GM19395 (cell line): Measurements from ENCODE around the gene EPB41L1.

ENCODE experiments used
- ATAC-seq: cut with Tn5 transposase; IDR thresholded peaks from one replicate; pipeline ENCODE4 v1.9.1; 2021; ENCODE audit warnings: mild to moderate bottlenecking, moderate library complexity; ENCODE audit not compliant: unreplicated experiment

EPB41L1 gene

DNA sequence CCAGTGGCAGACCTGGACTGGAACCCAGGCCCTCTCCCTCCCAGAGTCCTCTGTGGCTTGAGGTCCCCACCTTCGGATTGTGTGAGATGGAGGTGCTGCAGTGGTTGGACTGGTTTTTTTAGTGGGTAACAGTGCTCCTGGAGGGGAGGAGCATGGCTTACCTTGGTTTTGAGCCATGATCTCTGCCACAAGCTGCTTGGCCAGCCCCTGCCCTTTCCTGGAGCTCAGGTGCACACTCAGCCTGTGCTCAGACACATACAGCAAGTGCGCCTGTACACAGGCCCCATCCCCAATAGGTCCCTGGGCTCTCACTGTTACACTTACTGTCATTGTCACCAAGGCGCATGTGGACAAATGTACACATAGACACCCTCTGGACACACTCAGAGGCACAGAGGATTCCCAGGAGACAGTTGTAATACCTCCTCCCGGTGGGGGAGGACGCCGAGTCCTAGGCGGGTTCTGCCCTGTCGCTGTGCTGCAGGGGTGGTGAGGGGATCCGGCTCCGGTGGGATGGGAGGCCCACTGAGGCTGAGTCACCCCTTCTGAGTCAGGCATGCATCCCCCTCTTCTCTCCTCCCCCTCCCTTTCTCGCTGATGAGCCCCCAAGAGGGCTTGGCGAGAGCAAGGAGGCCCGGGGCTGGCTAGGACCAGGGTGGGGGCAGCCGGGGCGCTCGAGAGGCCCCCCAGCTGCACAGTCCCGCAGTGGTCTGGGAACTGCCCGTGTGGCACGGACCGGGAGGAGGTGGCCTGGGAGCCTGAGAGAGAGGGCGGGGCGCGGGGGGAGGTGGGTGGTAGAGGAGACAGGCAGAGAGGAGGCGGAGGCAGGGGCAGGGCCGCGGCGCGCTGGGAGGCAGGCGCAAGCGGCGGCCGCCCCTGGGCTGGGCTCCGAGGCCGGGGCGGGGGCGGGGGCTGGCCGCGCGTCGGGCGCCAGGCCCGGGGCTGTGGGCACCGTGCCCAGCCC, 522 bp upstream of the EPB41L1 start:
- ATAC-seq, result no peak

DNA sequence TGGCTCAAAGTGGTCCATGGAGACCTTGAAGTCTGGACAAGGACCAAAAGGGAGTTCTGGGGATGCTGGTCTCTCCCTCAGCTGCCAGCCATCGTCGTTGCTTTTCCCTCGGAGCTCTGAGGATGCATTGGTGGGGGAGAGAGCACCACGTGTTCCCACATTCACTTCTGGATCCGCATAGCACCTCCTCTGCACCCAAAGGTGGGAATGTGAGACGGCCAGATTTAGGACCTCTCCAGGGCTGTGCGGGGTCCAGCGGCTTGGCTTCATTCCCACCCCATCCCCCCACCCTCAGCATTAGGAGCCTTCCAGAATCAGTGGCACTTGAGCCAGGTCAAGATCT, 1.1 kb downstream of the EPB41L1 start:
- no peak for ATAC-seq

DNA sequence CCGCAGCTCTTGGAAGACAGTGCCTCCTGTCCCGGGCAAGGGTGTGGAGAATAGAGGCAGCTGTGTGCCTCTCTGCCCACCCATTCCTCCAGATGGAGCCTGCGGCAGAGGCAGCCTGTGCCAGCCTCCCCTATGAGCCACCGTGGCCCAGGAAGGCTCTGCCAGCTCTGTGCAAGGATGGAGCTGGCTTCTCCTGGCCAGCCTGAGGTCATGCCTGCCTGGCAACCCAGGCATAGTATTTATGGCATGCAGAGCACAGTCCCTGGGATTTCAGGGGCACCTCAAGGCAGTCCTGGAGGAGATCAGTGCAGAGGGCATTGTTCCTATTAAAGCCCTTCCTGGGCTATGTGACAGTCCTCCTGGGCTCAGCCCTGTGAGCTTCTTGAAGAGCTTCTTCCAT, 1.5 kb downstream of the EPB41L1 start:
- no peak for ATAC-seq

DNA sequence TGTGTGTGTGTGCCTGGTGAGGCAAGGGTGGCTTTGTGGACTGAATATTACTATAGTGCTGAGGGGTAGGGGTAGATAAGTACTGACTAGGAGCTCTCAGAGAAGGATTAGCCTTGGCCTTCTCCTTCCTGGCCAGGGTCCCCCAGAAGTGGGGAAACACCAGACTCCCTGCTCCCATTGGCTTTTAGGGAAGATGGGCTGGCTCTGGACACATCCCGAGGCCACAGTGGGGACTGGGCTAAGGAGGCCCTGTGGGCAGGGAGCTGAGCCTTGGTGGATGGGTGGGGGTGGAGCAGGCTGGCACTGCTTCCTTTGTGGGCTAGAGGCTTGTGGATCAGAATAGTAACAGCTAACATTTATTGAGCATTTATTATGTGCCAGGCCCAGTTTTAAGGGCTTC, 3.1 kb downstream of the EPB41L1 start:
- no peak for ATAC-seq

DNA sequence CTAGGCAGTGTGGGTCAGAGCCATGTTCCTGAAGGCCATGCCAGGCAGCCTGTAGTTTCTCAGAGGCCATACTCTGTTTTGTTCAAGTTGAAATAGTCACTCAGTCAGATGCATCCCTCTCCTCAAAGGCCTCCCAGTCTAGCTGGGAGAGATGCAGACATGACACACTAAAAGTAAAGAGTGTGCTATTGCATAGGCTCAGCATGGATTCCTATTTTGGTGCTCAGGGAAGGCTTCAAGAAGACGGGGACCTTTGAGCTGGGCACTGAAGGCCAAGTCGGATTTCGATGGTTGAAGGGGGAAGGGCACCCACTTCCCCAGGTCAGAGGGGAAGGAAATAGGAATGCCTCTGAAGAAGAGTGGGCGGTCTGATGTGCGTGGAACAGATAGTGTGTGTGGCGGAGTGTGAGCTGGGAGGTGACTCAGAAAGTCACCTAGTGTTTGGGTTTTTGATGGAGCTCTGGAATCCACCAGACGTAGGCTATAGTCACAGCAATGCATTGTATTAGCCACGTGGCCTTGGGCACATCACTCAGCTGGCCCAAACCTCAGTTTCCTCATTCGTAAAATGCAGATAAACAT, 3.7 kb downstream of the EPB41L1 start:
- no peak for ATAC-seq

DNA sequence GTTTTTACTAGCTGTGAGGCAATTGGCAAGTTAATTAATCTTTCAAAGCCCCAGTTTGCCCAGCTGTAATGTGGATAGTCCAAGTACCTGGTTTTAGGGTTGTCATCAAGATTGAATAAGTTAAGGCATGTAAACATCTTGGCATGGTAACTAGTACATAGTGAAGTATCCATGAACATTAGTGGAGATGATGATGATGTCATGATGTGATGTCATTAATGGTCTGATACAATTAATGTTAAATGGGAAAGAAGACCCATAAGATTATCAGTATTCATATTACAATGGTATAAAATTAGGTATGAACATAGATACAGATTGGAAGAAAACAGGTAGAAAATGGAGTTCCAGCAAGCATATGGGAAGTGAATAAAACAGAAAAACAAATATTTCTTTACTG, 5.3 kb downstream of the EPB41L1 start:
- no peak for ATAC-seq

DNA sequence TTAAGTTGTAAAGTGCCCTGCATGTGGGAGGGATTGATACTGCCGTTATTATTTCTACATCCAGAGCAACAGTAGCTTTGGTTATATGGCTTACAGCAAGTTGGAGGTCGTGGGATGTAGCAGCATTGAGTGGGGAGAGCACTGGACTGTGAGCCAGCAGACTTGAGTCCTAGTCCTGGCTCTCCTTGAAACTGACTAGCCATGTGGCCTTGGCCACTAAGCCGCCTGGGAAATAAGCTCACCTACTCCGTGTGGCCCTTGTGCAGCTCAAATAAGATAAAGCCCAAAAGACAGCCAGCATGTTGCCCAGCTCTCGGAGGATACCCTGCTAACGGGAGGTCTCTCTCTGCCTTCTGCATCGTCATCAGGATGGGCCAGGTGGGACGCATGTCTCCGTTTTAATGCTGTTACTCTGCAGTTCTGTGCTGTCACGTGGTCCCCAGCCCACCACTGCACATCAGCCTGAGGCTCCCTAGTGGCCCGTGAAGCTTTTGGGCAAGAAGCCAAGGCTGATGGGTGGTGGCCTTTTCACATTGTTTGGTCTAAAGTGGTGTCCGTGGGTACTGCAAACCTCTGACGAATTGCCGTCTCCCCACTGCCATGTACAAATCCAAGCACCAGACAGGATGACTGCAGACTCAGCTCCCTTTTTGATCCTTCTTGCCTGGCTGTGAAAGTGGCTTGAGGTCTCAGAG, 7.9 kb downstream of the EPB41L1 start:
- no peak for ATAC-seq

DNA sequence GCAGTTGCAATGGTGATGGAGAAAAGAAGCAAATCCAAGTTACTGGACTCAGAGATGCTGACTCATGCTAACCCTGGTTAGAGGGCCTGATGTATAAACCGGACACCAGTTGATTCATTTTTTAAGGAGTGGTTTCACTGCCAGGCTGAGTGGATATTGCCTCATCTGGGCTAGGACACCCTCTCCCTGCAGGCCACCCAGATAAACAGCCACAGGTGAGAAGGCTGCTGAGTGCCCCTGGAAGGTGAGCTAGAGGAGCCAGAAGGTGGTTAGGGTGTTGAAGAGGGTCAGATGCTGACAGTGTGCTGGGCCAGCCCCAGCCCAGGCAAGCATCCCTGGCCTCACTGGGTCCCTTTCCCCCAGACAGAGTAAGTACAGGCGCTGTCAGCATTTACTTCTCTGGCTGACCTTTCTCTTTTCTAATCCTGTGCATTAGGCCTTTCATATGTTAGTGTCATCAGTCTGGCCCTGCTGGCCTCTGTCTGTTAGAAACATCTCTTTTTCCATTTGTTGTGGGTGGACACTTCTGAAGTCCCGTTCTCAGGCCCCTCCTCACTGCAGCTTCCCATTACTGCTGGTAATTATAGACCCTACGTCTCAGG, 13.5 kb downstream of the EPB41L1 start:
- ATAC-seq, result no peak

DNA sequence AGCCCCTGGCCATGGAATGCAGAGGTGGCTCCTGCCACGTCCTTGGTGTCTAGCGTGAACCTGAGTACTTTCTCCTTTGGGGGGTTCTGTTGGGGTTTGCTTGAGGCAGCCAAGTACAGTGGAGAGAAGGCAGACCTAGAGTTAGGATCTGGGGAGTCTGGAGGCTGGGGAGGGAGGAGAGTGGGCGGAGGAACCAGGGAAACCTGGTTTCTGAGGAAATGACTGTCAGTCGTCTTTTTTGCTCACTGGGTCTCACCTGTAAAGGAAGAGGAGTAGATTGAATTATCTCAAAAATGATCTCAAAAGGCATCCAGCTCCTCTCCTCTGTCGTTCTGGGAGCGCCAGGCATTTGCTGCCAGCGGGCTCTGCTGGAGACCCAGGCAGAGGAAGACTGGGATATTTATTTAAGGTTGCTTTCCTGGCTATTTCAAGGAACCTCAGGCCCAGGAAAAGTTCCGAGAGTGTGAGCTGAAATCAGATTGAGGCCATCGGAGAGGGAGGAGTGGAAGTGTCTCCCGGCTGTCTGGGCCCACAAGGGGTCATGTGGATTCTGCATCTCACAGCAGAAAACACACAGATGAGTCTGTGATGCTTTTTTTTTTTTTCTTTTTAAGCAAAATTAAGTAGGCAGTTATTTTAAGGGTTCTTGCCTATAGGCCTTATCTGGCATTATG, 16.1 kb downstream of the EPB41L1 start:
- no peak for ATAC-seq

DNA sequence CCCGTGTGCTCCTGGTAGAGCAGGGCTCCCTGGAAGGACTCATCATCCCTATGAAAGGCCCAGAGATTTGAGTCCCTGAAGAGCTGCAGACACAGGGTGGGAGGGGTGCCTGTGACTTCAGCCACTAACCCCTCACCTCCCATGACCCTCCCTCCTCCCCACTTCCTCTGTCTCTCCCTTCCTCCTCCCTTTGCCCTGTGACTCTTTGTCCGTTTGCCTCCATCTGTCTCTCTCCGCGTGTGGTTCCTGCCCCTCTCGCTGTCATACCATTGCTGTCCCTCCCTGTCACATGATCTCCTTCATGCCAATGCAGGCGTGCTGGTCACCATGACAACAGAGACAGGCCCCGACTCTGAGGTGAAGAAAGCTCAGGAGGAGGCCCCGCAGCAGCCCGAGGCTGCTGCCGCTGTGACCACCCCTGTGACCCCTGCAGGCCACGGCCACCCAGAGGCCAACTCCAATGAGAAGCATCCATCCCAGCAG, 19.0 kb downstream of the EPB41L1 start:
- no peak for ATAC-seq

DNA sequence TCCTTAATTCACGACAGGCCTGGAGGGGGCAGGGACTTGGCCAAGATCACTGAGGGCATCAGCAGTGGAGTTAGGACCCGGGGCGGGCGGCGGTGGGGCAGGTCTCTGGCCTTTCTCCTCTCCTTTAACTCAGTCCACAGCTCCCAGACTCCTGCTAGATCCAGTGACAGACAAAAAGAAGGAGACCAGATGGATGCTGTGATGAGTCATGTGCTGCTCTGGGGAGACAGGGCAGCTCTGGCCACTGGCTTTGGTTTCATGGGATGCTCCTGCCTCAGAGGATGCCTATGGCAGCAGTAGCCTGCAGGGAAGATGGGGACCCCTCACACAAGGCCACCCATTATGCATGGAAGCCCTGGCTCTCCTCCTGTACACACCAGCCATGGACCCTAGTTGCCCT, 20.5 kb downstream of the EPB41L1 start:
- no peak for ATAC-seq

DNA sequence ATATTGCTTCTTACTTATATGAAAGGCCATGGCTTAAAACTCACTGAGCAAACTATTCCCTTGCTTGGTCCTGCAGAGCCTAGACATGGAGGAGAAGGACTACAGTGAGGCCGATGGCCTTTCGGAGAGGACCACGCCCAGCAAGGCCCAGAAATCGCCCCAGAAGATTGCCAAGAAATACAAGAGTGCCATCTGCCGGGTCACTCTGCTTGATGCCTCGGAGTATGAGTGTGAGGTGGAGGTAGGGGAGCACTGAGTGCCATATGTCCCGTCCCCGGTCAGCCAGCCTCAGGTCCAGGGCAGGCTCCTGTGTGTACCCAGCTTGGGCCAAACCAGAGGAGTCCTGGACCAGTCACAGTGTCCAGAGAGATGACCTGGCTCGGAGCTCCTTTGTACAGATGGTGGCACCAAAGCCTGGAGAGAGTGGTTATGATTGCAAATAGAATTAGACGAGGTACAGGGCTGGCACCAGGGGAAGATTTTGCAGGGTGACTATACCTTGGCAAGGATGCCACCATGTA, 21.0 kb downstream of the EPB41L1 start:
- no peak for ATAC-seq

DNA sequence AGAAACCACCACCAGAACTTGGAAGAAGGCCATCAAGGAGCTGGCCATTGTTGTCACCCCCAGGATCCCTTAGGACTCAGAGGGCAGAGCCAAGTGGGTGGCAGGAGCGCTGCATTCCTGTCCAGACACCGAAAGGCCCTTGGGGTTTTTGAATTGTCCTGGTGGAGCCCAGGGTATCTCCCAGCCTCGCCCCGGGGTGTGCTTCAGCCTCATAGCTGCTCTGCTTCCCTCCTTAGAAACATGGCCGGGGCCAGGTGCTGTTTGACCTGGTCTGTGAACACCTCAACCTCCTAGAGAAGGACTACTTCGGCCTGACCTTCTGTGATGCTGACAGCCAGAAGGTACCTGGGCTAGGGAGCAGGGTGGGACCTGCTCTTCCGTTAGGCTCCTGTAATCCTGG, 23.2 kb downstream of the EPB41L1 start:
- no peak for ATAC-seq

DNA sequence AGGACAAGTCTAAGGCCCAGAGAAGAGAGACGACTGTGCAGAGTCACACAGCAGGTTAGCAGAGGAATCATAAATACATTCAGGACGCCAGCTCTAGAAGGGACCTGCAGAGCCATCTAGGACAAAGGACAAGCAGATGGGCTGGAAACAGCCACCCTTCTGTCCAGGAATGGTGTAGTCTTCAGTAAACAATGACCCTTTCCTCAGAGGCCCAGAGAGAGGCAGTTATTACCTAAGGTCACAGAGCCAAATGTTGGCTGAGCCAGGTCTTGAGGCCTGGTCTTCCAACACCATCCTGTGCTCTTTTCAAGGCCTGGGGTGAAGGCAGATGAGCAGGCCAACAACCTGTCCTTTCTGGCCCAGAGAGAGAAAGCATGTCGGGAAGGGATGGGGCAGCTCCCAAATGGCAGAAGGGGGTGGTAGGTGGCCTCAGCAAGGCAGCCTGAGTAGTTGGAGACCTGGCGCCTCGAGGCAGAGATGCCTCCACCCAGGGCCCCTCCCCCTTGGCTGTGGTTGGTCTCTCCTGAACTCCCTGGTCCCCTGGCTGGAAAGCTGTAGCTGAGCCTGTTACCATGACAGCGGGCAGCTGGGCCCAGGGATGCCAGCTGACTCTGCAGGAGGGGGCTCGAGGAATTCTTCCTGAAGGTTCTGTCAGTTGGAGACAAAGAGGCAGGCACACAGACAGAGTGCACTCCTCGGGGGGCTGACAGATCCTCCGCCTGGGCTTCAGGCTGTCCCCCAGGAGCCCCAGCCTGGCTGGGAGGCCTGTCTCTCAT, 24.8 kb downstream of the EPB41L1 start:
- no peak for ATAC-seq

DNA sequence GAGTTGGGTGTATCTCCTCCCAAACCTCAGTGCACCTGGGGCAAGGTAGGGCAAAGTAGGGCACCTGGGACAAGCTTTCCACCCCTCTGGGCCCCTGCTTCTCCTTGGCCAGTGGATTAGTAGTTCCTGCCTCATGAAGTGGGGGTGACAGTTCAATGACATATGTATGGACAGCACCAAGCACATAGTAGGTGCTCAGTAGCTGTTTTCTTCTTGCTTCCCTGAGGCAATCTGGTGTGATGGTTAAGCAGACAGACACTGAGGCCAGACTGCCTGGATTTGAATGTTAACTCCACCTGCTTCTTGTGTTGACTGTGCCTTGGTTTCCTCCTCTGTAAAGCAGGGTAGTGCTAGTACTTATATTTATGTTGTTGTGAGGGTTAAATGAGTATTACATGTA, 25.8 kb downstream of the EPB41L1 start:
- ATAC-seq, result no peak

DNA sequence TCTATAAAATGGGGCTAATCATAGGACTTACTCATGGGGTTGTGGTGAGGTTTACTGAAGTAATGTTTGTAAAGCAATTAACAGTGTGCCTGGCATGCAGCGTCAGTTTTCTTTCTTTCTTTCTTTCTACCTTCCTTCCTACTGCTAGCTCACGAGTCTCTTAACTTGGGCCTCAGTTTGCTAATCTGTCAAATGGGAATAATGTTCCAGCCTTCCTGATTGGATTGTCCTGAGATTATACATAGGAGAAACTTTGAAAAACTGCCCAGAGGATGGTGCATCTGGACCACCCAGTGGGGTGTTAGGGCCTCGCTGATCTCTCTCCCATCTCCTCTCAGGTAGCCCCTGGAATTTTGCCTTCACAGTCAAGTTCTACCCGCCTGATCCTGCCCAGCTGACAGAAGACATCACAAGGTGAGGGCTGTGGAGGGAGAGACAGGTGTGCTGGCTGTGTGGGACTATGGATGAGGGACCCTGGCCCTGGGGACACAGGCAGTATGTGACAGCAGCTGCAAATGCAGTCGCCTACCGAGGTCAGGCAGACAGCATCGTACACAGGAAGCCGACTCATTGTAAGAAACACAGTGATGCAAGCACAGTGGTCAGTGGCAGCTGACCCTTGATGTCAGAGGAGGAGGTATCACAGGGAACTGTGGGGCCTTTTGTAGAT, 27.5 kb downstream of the EPB41L1 start:
- ATAC-seq, result no peak

DNA sequence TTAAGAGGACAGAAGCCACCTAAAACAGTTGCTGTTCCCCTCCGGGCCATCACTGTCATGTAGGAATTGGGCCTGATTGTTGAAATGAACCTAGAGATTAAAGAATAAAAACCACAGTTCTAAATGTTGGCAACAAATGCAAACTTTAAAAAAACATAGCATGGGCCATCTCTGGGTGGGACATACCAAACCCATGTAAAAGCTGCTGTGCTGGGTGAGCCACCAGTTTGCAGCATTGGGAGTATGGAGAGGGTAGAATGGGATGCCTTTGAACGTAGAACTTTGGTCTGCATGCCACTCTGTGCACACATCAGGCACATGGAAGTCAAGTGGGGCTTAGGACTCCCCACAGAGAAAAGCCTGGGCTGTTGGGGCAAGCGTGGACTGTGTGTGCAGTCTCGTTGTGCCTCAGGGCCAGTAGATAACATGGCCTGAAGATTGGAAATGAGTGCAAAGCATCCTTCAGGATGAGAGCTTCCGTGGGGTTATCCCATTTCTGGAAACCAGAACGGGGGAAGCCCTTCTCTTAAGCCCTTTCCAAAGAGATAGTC, 28.1 kb downstream of the EPB41L1 start:
- no peak for ATAC-seq

DNA sequence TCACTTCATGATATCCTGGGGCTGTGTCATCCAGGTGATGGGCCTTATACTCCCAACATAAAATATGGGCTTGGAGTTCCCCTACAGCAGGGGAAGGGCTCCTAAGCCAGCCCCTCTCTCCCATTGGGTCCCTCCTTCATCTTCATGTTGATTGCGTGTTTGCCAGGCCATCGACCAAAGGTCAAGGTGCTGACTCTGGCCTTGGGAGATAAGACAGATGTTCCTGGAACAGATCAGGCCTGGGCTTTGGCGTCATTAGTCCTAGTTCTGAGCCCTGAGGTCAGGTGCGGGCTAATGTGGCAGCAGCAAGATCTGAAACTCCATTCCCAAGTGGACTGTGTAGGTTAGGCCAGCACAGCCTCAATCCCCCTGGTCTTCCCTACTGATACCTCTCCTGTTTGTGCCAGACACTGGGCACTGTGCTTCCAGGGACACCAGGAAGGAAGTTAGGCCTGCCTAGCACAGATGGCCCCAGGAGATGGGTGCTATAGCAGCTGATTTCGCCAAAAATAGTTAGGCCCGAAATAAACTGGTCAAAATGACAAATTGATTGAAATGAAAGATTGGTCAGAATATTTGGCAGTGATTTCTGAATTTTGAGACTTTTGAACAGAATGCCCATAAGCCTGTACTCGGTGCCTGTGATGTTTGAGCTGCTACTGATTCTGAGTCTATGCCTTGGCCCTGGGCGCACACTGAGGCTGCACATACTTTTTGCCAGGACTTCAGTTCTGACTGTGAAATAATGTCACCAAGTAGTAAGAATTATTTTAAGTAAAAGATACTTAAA, 28.8 kb downstream of the EPB41L1 start:
- ATAC-seq, result no peak
